Measurements from ENCODE around the gene COQ2.
"Not testable (repeated sequence)": the region's sequence is repeated elsewhere in the genome, so short reads cannot be mapped to it uniquely, and the experiment has no call there.

The COQ2 gene

GRCh38 chr4:83283181-83283580 lies 1.4 kb downstream of the COQ2 start:
- no peak for DNase-seq (ENCODE audit: low spot score)

DNA sequence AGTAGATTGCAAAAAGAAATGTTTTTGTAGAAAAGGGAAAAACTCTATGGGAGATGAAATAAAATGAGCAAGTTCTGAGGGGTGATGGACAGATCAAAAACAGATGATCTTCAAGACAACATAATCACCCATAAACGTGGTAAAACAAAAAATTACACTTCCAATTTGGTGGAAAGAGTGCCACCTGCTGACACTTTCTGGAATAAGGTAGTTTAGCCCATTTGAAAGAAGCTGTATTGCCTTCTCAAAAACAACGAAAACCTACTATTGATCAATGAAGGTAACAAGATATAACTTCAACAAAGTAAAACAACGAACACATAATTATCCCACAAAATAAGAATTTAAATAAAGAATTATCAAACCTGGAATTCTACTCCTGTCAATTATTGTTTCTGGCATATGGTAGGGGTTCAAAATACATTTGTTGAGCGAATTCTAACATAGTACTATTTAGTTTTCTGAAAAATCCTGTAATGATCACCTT lies 2.5 kb downstream of the COQ2 start:
- DNase-seq (ENCODE audit: low spot score): peak; percentile 33

GRCh38 chr4:83281307-83281706 lies 3.3 kb downstream of the COQ2 start:
- DNase-seq (ENCODE audit: low spot score): no peak

GRCh38 chr4:83276299-83277040 lies 8.1 kb downstream of the COQ2 start:
- no peak for DNase-seq (ENCODE audit: low spot score)

DNA sequence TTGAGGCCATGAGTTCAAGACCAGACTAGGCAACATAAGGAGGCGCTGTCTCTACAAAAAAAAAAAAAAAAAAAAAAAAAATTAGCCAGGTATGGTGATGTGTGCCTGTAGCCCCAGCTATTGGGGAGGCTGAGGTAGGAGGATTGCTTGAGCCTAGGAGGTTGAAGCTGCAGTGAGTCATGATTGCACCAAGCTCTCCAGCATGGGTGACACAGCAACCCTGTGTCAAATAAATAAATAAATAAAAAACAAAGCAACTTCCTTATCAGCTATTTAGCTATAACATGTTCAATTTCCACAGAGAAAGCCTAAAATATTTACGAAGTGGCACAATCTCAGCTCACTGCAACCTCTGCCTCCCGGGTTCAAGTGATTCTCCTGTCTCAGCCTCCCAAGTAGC lies 10.7 kb downstream of the COQ2 start:
- not testable (repeated sequence) for DNase-seq (ENCODE audit: low spot score)

DNA sequence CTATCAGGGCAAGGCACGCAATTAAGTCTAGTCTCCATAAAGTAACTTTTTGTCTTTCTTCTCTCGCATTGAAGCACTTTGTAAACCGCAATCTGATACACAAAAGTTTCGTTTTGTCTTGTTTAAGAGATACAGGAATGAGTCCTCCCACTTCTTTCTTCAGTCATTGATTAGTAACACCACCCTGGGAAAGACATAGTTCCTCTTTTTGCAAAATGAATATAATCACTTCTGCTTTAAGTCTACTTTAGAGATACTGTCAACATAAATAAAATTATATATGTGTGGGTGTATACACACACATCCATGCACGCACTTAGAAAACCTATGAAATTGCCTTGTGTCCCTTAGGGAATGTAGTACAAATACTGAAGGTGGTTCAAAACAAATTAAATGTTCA lies 11.7 kb downstream of the COQ2 start:
- no peak for DNase-seq (ENCODE audit: low spot score)

- no peak for DNase-seq (ENCODE audit: low spot score)
Observed at GRCh38 chr4:83269256-83269655, 15.3 kb downstream of the COQ2 start.

DNA sequence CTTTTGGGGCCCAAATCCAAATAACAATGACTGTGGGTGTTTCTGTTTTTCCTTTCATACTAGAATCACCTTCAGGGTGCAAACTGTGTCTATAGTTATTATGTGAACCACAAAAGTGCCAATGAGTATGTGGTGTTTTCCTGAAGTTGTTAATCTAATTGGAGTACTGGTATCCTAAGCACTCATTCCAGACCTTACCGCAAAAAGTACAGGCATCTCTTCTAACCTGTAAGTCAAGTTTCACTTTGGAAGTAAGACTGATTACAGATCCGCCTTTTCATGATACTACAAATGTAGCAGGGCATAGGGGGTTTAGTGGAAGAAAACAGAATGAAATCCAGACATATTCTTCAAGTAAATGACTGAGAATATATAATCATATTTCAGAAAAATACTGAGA lies 16.1 kb downstream of the COQ2 start:
- DNase-seq (ENCODE audit: low spot score): no peak

DNA sequence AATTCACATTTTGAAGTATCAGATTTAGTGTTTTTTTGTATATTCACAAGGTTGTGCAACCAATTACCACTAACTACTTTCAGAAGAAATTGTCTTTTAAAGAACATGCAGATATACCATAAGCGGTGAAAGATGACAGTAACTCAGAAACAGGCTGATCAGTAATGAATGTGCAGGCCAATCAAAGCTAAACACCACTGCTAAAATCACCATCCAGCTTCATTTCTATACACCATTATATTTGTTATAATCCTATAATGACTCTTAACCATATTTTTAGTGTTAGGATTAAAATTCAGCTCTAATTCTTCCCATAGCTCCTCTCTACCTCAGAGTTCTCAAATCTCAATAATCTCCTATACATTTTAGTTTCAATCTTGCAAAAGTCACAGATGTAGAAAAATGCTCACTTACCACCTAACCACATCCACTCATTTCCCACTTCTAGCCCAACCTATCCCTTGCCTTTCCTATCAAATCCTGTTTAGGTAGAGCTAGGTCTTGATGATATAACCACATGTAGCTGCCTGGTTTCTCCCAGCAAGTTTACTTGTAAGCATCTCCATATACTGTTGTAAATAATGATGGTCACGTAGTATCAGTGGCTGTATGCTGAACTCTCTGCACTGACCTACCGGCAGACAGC lies 16.6 kb downstream of the COQ2 start:
- no peak for DNase-seq (ENCODE audit: low spot score)

- no peak for DNase-seq (ENCODE audit: low spot score)
Observed at GRCh38 chr4:83267121-83267829, 17.3 kb downstream of the COQ2 start.

DNA sequence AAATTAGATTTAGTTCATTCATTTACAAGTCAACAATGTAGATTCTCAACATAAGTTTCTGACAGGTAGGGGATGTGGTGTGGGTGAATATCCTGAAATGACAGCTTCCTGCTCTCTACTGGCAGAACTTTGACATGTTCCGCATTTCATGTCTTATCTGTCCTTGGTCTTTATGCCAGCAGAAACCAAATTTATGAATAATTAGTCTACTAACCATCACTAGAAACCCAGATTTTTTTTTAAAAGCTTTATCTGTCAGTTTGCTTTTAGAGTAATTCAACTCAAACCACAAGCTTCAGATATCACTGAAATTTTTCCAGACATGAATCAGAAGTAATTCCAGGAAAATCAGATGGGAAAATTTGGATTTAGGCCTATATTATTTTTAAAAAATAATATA lies 17.9 kb downstream of the COQ2 start:
- DNase-seq (ENCODE audit: low spot score): no peak

GRCh38 chr4:83263106-83263505 lies 21.5 kb downstream of the COQ2 start:
- DNase-seq (ENCODE audit: low spot score): no peak

GRCh38 chr4:83262682-83263081 lies 21.9 kb downstream of the COQ2 start:
- no peak for DNase-seq (ENCODE audit: low spot score)

- DNase-seq (ENCODE audit: low spot score): no peak
Observed at GRCh38 chr4:83261307-83261706, 23.3 kb downstream of the COQ2 start.

DNA sequence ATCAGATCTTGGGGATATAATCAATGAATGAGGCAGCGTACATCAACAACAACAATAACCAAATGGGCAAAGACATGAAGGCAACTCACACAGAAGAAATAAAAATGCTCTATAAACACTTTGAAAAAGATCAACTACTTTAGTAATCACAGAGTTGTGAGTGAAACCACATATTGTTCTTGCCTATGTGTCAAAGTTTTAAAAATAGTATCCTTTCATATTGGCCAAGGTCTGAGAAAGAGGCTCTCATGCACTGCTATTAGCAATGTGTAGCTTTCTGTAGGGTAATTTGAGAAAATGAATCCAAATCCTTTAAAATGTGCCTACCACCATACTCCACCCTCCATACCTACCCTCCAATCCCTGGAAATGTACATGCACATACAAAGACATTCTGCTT lies 25.0 kb downstream of the COQ2 start:
- no peak for DNase-seq (ENCODE audit: low spot score)

- no peak for DNase-seq (ENCODE audit: low spot score)
Observed at GRCh38 chr4:83258461-83258860, 26.1 kb downstream of the COQ2 start.

GRCh38 chr4:83257811-83258210 lies 26.8 kb downstream of the COQ2 start:
- no peak for DNase-seq (ENCODE audit: low spot score)

- DNase-seq (ENCODE audit: low spot score): no peak
Observed at GRCh38 chr4:83255584-83255983, 29.0 kb downstream of the COQ2 start.

DNA sequence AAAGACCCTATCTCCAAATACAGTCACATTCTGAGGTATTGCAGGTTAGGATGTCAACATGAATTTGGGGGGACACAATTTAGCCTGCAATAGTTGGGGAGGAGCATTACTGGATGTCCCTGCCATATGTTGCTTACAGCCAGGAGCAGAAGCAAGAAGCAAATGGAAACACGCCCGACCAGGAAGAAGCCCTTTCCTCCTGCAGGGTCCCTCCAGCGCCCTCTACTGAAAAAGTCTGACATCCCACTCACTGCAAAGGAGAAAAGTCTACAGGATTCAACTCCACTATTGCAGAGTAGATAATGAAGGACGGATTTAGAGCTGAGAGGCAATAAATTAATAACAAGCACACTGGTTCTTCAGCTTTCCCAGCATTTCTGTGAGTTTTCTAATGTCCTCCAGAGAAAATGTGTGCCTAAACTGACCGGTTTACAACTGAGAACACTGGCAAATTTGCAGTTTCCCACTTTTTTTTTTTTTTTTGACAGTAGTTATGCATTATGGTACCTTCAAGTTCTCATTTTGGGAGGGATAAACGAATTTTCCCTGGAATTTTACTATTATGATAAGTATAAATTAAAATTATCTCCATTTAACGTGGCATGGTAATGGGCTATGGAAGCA lies 31.7 kb downstream of the COQ2 start:
- peak; percentile 58 for DNase-seq (ENCODE audit: low spot score)

DNA sequence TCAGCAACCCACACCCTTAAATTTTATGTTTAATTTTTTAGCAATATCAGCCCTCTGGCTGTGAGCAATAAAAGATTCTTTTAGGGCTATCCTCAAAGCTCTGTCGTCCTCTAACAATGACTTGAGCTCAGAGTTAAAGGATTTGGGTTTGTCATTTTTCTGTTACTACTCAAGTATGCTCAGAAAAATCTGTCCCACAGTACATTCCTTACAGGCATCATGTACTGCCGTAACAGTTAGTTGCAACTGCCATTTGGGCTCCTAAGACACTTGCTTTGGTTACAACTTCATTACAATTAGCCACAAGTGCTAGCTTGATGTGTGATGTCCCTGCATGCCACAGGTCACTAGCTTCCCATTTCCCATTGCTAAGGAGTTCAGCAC lies 33.2 kb downstream of the COQ2 start:
- no peak for DNase-seq (ENCODE audit: low spot score)

- no peak for DNase-seq (ENCODE audit: low spot score)
Observed at GRCh38 chr4:83250687-83251446, 33.7 kb downstream of the COQ2 start.

- no peak for DNase-seq (ENCODE audit: low spot score)
Observed at GRCh38 chr4:83248486-83248885, 36.1 kb downstream of the COQ2 start.
